Measurements from ENCODE around the gene NALF2. TPM values are rescaled to one million over a fixed set of nuclear protein-coding genes. Genes with fewer than 3 reads are reported as not detected.

The NALF2 gene
- total RNA-seq, 1 donor from 2014 or later: 0.43 TPM

Other genes starting within 250 kb of the NALF2 start
- 1.7 TPM for gene EDA, start 111.8 kb downstream of the NALF2 start, total RNA-seq

All from ascending aorta (tissue), 1 donor.